ENCODE results near the gene MUS81.

DNA sequence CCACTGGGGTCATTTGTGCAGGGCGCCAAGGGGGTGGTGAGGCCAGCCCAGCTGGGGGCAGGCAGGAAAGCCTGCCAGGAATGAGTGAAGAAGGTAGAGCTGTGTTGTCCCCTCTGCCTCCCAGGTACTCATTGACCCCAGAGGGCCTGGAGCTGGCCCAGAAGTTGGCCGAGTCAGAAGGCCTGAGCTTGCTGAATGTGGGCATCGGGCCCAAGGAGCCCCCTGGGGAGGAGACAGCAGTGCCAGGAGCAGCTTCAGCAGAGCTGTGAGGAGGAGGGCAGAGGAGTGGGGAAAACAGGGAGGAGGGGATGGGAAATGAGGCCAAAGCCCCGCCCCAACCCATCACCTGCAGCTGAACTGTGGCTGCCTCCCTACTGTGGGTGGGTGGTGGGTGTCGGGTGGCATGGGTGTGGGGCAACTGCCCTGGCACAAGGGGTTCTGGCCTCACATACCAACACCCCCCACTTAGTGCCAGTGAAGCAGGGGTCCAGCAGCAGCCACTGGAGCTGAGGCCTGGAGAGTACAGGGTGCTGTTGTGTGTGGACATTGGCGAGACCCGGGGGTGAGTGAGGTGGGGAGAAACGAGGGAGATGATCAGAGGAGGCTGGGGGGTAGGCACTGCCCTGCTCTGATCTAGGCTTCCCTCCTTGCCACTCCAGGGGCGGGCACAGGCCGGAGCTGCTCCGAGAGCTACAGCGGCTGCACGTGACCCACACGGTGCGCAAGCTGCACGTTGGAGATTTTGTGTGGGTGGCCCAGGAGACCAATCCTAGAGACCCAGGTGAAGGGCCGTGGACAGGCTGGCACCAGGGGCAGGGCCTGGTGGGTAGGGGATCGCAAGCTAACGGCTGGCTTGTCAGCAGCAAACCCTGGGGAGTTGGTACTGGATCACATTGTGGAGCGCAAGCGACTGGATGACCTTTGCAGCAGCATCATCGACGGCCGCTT is 3.0 kb downstream of the MUS81 start:
- no peak for TF ChIP-seq EP300 (IDR thresholded peaks at IDR 0.05; ENCODE audit: borderline replicate concordance in 1 of 2, control insufficient read depth in 1 of 2, low read depth in 2 of 2, low read length in 2 of 2)
- TF ChIP-seq EZH2 (IDR thresholded peaks at IDR 0.05; ENCODE audit: borderline replicate concordance, control insufficient read depth, low read depth, low read length) = no peak
- TF ChIP-seq ZNF622 (IDR thresholded peaks at IDR 0.05) = no peak
- no peak for TF ChIP-seq JUND (IDR thresholded peaks at IDR 0.05; ENCODE audit: low read depth, low read length)
- TF ChIP-seq, protein P1, sequence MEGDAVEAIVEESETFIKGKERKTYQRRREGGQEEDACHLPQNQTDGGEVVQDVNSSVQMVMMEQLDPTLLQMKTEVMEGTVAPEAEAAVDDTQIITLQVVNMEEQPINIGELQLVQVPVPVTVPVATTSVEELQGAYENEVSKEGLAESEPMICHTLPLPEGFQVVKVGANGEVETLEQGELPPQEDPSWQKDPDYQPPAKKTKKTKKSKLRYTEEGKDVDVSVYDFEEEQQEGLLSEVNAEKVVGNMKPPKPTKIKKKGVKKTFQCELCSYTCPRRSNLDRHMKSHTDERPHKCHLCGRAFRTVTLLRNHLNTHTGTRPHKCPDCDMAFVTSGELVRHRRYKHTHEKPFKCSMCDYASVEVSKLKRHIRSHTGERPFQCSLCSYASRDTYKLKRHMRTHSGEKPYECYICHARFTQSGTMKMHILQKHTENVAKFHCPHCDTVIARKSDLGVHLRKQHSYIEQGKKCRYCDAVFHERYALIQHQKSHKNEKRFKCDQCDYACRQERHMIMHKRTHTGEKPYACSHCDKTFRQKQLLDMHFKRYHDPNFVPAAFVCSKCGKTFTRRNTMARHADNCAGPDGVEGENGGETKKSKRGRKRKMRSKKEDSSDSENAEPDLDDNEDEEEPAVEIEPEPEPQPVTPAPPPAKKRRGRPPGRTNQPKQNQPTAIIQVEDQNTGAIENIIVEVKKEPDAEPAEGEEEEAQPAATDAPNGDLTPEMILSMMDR (IDR thresholded peaks at IDR 0.05 in 2 of 3, conservative IDR thresholded peaks at IDR 0.05 in 1 of 3; ENCODE audit: control insufficient read depth in 2 of 3, extremely low read depth in 1 of 3, insufficient read depth in 1 of 3, low read depth in 3 of 3, low read length in 3 of 3) = no peak
- TF ChIP-seq YY1 (IDR thresholded peaks at IDR 0.05; ENCODE audit: low read depth, low read length) = no peak
